DMS53 (cell line): Measurements from ENCODE around the gene FOXP4.

Source experiments
- DNase-seq: peaks from one replicate; lab custom pipeline; 2025; lab: John Stamatoyannopoulos, UW

FOXP4 gene

DNA sequence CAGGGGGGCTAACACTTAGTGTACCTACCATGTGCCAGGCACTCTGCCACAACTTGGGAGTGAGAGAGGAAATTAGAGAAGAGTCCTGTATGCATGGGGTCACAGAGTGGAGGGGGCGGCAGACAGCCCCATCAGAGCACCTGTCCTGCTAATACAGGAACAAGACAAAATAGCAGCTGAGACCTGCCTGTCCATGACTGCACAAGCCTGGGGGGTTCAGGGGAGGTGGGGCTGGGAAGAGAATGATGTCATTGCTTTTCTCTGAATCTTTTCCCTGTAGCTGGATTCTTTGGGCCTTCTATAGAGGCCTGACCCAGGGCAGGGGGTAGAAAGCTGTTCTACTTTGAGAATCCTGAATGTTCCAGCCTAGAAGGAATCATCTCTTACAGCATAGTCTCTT is 37.4 kb downstream of the FOXP4 start:
- no peak for DNase-seq

DNA sequence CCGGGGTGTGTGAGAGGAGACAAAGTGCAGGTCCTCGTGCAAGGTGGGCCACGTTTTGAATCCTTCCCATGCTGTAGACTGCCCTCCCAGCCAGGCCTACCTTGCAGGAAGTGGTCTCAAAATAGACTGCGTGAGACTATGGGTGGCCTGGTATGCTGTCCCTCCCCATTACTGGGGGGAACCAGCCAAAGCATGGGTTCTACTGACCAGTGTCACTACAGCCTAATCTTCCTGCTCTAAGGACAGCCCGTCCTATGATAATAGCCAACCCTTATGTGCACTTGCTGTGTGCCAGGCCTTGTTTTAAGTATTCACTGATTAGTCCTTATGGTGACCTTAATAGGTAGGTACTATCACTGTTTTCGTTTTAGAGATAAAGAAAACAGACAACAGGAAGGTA is 38.0 kb downstream of the FOXP4 start:
- no peak for DNase-seq

DNA sequence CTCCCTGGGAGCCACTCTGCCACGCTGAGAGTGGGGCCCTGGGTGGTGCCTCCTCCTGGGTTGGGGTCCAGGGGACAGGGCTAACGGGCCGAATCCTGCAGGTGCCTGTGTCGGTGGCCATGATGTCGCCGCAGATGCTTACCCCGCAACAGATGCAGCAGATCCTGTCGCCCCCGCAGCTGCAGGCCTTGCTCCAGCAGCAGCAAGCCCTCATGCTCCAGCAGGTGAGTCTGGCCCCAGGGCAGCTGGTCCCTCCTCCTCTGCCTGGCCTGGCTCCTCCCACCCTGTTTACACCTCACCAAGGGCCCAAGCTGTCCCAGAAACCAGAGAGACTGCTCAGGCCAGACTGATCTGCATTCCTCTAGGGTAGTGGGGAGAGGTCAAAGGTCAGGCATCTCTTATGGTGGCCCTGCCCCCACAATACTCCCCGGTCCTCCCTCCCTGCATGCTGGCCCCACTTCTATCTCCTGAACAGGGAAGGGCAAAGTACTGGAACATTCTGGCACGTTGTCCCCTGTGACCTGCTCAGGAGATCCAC is 38.6 kb downstream of the FOXP4 start:
- peak; percentile 83 for DNase-seq

DNA sequence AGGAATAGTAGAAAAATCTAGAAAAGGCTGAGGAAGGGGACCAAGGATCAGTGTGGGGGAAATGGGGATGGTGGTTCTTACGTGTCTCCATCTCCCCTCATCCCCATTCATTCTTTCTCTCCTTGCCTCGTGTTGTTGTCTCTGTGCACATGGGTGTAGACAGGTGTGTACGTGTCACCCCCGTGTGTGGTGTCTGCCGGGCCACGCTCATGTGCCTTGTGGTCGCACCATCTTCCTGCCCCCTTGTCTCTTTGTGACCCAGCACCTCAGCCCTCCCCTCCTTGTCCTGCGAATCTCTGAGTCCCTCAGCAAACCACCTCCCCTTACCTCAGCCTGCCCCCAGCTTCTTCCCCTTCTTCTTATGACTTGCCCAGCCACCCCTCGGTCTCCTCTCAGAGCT is 39.4 kb downstream of the FOXP4 start:
- DNase-seq = no peak

DNA sequence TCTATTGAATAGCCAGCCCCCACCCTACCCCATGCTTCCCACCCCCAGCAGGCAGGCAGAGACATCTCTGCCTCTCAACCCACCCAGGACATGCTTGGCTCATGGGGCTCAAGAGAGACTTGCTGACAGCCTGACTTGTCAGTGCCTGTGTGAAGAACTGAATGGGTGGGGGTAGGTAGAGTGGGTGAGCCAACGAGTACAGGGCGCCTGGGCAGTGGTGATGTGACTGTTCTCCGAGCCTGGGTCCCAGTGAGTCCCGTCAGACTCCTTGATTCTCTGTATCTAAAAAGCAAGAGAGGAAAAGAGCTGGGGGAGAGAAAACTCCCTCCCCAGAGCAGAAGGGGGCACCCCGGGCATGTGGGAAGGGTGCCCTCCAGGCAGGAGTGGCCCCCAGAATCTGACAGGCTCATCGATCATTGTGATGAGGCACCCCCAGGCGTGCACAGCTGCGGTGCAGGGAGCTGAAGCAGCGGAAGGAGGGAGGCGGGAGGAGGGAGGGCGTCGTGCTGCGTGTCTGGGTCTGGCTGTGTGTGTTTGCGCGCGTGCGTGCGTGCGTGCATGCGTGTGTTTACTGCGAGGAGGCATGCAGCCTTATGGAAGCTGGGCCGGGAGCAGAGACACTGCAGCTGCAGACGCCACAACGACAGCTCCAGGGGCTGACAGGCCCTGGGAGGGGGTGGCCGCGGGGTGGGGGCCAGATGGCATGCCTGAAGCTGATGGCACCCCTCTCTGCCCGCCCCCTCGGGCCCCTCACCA is 40.2 kb downstream of the FOXP4 start:
- no peak for DNase-seq

DNA sequence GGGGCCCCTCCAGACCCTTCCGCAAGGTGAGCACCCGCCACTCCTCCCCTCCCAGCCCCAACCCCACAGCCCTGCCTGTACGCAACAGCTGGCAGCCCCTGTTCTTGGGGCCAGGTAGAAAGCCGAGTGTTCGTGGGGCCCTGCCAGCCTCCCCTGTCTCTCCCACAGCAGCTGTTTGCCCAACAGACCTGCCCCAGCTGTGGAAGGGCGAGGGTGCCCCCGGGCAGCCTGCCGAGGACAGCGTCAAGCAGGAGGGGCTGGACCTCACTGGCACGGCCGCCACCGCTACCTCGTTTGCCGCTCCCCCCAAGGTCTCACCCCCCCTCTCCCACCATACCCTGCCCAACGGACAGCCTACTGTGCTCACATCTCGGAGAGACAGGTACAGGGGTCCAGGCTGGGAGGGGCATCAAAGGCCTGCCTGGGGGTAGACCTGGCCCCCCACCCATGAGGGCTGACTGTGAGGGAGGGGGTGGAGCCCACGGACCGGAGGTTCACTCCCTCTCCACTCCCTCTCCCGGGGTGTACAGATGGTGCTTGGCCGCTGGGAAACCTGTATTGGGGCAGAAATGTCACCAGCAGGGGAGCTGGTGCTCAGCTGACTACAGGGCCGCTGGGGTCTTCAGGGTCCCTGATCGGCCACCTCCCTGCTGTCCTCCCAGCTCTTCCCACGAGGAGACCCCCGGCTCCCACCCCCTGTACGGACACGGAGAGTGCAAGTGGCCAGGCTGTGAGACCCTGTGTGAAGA is 41.1 kb downstream of the FOXP4 start:
- DNase-seq = no peak

DNA sequence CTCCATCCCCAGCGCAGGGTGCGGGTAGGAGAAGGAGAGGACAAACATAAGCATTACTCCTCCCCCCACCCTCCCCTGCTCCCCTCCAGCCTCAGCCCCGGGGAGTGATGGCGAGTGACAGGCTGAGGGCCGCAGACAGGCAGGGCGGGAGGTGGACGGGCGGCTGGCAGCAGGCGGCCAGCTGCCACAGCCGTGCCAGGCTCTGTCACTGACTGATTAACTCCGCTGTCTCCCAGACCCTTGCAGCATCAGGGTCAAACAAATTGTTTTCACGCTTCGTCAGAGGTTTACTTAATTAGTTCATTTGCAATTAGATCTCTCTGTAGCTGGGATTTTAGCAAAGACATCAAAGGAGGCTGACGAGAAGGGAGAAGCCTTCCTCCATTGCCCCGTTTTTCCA is 41.9 kb downstream of the FOXP4 start:
- no peak for DNase-seq

DNA sequence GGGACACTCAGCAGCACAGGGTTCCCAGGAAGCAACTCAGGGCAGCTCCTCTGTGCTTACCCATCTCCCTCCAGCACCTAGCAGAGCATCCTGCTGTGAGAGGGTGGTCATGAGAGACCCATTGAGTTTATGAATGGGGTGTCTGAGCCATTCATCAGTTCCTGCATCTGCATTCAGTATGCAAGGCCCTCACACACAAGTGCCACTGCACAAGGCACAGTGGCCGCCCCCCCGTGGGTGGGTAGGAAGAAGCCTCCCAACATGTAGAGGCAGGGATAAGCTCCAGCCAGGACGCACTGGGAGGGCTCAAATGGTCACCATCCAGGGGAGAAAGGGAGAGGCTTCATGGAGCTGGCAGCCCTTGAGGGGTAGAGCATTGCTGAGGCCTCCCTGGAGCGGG is 43.0 kb downstream of the FOXP4 start:
- no peak for DNase-seq

DNA sequence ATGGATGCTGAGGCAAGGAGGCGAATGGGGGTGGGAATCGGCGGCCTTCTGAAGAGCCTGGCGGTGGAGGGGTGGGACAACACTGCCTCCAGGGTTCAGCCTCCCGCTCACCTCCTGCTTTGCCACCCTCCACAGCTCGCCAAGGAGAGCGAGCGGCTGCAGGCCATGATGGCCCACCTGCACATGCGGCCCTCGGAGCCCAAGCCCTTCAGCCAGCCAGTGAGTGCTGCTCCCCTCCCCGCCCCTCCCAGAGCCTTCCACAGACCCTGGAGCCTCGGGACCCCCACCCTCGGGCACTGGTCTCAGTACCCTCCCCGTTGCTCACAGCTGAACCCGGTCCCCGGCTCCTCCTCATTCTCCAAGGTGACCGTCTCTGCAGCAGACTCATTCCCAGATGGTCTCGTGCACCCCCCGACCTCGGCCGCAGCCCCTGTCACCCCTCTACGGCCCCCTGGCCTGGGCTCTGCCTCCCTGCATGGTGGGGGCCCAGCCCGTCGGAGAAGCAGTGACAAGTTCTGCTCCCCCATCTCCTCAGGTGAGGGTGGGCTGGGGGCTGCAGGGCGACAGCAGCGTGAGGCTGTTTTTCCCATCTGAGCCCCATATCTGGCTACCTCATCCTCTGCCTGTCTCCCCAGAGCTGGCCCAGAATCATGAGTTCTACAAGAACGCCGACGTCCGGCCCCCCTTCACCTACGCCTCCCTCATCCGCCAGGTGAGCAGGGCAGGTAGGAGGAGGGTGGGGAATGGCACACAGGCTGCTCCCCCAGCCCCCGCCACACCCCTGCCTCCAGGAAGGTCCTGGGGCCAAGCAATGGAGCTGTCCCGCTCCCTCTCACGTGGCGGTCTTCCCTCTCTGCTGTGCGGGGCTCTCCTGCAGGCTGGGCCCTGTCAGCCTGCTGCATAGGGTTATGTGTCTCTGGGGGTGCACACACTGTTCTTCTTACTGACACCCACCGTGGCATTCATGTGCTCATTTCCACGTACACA is 43.7 kb downstream of the FOXP4 start:
- DNase-seq = no peak

DNA sequence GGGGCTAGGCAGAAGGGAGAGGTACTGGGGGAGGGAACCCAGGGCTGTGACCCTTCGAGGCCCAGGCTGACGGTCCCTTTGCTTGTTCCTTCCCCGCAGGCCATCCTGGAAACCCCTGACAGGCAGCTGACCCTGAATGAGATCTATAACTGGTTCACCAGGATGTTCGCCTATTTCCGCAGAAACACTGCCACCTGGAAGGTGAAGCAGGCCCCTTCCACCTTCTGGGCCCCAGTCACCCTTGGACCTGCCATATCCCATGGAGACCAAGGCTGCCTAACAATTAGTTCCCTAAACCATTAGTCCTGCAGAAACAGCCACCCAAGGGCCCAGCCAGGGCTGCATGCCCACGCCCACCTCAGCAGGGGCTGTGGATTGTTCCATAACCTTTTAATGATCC is 44.9 kb downstream of the FOXP4 start:
- no peak for DNase-seq

DNA sequence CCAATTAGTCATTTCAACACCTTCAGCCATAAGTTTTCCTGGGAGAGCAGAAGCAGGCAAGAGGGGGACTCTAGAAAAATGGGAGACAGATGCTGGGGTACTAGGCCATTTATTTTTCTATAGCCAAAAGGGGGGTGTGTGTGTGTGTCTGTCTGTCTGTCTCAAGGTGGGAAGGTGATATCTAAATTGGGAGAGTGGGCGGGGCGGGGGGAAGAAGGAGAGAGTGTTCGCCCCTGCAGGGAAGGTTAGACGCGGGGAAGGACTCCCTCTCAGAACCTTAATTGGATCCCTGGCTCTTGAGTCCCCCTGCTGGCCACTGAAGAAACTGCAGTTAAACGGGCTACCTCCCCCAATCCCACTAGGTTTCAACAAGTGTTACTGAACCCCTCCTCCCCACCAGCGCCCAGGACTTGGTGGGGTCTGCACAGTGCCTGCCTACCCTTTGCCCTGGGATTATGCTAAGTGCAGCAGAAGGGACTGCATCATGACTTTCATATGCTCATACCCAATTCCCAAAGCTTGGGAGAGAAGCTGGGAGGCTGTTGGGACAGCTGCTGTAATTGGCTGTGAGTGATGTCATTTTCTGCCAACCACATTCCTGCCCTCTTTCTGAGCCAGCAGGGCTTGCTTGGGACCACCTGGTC is 45.8 kb downstream of the FOXP4 start:
- peak; percentile 69 for DNase-seq

DNA sequence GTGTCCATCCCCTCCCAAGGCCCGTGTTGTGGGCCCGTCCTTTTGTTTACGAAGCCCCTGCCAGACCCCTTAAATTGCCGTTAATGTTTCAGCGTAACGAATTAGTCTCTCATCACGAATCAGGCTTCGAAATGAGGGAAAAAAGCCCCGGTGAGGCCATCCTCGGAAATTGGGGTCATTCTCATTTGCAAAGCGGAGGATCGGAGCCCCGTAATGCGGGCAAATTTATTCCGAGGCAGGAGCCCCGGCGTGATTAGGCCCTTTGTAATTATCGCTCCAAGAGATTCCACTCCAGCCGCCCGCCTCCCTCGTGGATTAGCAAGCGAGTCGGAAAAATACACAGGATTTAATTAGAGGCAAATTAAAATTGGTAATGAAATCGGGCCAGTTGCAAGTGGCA is 47.2 kb downstream of the FOXP4 start:
- DNase-seq = no peak

DNA sequence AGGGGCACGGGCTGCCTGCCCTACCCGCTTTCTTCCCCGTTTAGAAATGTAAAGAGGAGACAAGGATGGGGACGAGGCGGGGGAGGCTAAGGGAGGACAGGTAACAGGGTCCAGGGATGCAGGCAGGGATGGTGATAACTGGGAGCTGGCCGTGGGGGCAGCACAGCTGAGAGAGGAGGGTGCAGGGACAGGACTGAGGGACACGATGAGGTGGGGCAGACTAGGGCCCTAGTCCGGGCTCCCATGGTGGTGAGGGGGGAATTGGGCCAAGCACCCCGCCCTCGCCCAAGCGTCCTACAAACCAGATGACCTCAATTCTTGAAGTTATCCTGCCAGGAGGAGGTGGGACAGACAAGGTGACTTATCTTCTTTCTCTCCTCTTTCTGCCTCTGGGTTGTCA is 47.7 kb downstream of the FOXP4 start:
- DNase-seq = no peak

DNA sequence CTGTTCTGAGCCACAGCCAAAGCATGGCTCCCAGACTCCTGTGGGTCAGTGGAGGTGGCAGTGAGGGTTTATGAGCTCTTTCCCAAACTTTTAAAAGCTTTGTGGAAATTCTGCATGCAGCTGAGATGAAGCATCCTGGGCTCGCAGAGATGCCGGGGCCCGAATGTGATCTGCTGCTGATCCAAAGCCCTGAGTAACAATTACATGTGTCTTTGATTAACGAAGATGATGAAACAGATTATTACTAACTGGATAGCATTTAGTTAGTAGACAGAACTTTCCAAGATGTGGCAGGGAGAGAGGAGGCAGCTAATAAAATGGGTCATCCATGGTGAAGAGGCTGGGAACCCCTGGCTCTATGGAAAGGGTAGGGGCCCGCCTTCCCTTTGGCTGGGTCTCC is 48.1 kb downstream of the FOXP4 start:
- no peak for DNase-seq

DNA sequence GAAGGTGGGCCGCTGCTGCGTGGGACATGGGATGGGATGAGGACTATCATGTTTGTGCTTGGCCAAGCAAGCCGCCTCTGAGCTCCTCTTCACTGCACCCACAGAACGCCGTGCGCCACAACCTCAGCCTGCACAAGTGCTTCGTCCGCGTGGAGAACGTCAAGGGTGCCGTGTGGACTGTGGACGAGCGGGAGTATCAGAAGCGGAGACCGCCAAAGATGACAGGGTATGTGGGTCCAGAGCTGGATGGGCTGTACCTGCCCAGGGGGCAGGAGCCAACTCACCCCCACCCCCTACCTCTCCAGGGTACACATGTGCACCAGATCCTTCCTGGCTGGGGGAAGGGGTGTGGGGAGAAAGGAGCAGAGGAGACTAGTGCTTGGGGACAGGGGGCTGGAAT is 48.6 kb downstream of the FOXP4 start:
- no peak for DNase-seq

DNA sequence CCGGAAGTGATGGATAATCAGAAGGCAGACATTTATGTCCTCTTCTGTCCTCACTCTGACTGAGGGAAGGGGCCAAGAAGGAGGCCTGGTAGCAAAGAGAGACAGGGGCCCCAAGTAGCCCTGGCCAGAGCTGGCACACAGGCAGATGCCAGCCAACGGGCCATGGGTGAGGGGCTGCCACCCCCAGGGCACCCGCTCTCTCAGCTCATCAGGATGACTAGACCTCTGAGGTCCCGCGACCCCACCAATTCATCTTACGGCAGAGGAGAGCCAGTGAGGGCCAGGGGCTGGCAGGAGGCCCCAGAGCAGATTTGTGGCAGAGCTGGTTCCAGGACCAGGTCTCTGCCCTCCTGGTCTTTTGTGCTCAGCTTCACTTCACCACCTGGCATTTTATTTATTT is 49.0 kb downstream of the FOXP4 start:
- no peak for DNase-seq

DNA sequence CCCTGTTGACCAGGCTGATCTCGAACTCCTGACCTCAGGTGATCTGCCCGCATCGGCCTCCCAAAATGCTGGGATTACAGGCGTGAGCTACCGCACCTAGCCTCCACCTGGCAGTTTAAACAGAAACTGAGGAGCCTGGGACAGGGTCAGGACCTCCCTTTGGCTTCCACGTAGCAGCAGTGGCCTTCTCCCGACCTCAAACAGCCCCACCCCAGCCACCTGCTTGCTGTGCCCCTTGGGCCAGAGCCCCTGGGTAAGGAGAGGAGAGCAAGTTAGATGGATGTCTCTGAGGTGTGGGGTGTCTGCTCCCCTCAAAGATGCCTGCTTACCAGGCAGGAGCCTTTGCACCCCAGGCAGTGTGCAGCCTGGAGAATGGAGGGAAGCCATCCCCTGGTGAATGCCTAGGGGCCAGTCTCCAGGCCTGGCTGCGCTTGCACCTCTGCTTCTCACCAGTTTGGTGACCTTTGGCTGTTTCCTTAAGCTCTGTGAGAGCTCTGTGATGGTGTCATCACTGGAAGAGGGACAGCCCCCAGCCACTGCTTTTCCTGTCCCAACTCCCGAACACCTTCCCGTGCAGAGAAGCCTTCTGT is 50.0 kb downstream of the FOXP4 start:
- no peak for DNase-seq

DNA sequence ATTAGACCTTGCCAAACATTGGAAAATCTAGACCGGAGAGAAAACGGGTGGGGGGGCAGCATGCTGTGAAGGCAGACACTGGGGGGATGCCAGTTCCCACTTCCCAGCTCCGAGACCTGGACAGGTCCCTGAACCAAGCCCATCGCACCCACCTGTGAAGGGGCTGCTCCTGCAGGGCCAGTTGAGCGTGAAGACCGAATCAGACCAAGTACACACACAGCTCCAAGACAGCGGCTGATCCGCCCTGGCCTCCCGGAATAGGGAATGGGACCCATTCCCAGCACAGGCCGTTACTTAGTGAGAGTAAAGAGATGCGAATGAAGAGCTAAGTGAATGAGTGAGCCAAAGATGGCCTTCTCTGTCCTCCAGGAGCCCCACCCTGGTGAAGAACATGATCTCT is 50.6 kb downstream of the FOXP4 start:
- DNase-seq = no peak

DNA sequence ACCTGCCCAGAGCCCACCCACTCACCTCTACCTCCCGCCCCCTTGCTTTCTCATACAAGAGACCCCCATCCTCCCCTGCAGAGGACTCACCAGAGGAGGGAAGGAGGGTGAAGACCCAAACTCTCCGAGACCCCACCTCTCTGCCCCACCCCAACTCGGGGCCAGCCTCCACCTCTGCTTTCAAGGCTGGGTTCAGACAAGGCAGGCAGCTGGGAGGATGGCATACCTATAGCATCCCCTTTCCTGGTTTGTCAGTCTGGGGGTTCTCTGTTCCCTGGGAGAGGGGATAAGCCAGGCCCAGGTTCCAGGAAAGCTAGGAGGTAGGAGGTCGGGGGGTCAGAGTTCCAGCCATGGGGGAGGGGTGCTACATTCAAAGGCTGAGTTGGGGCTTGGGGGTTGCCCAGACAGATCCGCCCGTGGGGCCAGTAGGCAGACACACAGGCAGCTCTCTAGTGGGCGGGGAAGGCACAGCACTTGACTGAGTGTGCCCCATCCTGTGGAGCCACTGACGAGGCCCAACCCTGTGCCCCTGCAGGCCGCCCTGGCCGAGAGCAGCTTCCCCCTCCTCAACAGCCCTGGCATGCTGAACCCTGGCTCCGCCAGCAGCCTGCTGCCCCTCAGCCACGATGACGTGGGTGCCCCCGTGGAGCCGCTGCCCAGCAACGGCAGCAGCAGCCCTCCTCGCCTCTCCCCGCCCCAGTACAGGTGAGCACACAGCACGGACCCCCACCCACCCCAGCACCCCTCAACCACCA is 51.2 kb downstream of the FOXP4 start:
- DNase-seq = no peak

DNA sequence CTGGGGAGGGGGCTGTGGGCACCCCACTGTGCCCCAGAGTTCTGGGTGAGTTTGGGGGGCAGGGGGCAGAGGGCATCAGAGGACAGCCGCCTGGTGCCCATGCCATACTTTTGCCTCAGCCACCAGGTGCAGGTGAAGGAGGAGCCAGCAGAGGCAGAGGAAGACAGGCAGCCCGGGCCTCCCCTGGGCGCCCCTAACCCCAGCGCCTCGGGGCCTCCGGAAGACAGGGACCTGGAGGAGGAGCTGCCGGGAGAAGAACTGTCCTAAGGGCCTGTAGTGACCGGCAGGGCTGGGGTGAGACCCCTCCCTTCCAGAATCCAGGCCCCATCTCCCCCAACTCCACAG is 52.5 kb downstream of the FOXP4 start:
- no peak for DNase-seq
